Measurements from ENCODE around the gene MAGIX. TPM values are rescaled to one million over a fixed set of nuclear protein-coding genes. Genes with fewer than 3 reads are reported as not detected.

MAGIX gene
- total and polyA plus RNA-seq, 2 experiments from 2014 or later = 0.66 to 0.83 TPM

DNA sequence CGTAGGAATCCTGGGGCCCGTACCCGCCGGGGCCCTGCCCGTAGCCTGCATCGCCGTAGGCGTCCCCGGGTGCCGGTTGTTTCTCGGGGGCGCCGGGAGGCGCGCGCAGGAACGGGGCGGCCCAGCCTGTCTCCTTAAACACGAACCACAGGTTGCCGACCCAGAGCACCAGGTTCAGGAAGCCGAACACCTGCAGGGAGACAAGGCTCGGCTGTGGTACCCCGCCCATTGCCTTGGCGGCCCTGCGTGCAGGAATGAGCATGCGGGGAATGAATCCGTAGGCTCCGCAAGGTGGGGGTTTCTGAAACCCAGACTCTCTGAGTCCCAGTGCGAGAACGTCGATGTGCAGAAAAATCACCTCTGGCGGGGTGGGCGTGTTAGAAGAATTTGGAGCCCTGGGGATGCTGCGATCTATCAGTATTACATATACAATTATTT, 29.0 kb downstream of the MAGIX start (continued):
- TF ChIP-seq, protein P1, sequence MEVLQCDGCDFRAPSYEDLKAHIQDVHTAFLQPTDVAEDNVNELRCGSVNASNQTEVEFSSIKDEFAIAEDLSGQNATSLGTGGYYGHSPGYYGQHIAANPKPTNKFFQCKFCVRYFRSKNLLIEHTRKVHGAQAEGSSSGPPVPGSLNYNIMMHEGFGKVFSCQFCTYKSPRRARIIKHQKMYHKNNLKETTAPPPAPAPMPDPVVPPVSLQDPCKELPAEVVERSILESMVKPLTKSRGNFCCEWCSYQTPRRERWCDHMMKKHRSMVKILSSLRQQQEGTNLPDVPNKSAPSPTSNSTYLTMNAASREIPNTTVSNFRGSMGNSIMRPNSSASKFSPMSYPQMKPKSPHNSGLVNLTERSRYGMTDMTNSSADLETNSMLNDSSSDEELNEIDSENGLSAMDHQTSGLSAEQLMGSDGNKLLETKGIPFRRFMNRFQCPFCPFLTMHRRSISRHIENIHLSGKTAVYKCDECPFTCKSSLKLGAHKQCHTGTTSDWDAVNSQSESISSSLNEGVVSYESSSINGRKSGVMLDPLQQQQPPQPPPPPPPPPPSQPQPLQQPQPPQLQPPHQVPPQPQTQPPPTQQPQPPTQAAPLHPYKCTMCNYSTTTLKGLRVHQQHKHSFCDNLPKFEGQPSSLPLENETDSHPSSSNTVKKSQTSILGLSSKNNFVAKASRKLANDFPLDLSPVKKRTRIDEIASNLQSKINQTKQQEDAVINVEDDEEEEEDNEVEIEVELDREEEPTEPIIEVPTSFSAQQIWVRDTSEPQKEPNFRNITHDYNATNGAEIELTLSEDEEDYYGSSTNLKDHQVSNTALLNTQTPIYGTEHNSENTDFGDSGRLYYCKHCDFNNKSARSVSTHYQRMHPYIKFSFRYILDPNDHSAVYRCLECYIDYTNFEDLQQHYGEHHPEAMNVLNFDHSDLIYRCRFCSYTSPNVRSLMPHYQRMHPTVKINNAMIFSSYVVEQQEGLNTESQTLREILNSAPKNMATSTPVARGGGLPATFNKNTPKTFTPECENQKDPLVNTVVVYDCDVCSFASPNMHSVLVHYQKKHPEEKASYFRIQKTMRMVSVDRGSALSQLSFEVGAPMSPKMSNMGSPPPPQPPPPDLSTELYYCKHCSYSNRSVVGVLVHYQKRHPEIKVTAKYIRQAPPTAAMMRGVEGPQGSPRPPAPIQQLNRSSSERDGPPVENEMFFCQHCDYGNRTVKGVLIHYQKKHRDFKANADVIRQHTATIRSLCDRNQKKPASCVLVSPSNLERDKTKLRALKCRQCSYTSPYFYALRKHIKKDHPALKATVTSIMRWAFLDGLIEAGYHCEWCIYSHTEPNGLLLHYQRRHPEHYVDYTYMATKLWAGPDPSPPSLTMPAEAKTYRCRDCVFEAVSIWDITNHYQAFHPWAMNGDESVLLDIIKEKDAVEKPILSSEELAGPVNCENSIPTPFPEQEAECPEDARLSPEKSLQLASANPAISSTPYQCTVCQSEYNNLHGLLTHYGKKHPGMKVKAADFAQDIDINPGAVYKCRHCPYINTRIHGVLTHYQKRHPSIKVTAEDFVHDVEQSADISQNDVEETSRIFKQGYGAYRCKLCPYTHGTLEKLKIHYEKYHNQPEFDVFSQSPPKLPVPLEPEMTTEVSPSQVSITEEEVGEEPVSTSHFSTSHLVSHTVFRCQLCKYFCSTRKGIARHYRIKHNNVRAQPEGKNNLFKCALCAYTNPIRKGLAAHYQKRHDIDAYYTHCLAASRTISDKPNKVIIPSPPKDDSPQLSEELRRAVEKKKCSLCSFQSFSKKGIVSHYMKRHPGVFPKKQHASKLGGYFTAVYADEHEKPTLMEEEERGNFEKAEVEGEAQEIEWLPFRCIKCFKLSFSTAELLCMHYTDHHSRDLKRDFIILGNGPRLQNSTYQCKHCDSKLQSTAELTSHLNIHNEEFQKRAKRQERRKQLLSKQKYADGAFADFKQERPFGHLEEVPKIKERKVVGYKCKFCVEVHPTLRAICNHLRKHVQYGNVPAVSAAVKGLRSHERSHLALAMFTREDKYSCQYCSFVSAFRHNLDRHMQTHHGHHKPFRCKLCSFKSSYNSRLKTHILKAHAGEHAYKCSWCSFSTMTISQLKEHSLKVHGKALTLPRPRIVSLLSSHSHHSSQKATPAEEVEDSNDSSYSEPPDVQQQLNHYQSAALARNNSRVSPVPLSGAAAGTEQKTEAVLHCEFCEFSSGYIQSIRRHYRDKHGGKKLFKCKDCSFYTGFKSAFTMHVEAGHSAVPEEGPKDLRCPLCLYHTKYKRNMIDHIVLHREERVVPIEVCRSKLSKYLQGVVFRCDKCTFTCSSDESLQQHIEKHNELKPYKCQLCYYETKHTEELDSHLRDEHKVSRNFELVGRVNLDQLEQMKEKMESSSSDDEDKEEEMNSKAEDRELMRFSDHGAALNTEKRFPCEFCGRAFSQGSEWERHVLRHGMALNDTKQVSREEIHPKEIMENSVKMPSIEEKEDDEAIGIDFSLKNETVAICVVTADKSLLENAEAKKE (CRISPR knock-in tag; IDR thresholded peaks at IDR 0.05) = no peak

DNA sequence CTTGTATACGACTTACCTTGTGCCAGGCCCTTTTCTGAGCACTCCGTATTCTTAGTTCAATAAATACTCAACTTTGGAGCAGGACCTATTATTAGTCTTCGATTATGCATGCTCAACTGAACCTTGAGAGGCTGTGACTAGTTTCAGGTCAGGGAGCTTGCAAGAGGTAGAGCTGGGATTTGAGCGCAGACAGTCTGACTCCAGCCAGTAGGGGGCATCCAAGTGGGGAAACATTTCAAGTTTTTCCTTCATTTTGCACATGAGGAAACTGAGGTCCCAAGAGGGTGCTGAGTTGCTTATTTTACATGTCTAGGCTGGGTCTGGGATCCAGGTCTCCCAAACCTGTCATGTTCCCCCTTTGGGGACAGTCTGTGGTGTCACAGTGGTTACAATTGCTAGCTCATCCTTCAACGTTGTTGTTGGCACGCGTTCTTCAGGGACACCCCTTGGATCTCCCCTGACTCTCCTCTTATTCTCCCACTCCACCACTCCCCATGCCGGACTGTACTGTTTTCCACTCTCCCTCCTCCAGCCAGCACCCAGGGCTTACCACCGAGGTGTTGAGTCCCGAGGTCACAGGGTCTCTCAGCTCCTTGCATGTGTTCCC, 30.3 kb downstream of the MAGIX start:
- H3K36me3 Mint-ChIP-seq (ENCODE audit: low read depth) = no peaks in the 10 kb centered on the region; the same call in 2 of the 3 replicates
- H3K4me3 Mint-ChIP-seq = peak overlapping the region; percentile 53; the same call in 2 of the 3 replicates
- peaks cover 16% of the 10 kb centered on the region for H3K4me1 Mint-ChIP-seq
- DNase-seq (ENCODE audit: low spot score) (peak; percentile 67), ATAC-seq (peak; percentile 1; the same call in 1 of the 3 replicates)
- no peaks in the 10 kb centered on the region for H3K36me3 ChIP-seq (ENCODE audit: insufficient read depth)
- 0 out of 2 replicates have a peak overlapping the region, but pooled peaks have one; percentile 62 for H3K27ac Mint-ChIP-seq
- no peak overlapping the region for H3K4me2 ChIP-seq
- H3K4me3 ChIP-seq = no peak overlapping the region
- no peaks in the 10 kb centered on the region; the same call in 1 of the 2 replicates for H3K4me1 ChIP-seq (ENCODE audit: insufficient read depth)
- H3K9me3 Mint-ChIP-seq = no peaks in the 10 kb centered on the region
- H3K79me2 ChIP-seq (replicated peaks; ENCODE audit: insufficient read depth) = no peaks in the 10 kb centered on the region
- H3K27me3 Mint-ChIP-seq (ENCODE audit: insufficient read depth, low read depth, poor library complexity) = peaks cover 7% of the 10 kb centered on the region
- H2AFZ ChIP-seq = no peak overlapping the region
- H4K20me1 ChIP-seq (replicated peaks; ENCODE audit: insufficient read depth) = no peaks in the 10 kb centered on the region
- no peaks in the 10 kb centered on the region for H3K27me3 ChIP-seq (ENCODE audit: insufficient read depth)
- no peak overlapping the region for H3K27ac ChIP-seq (ENCODE audit: low read depth)
- no peaks in the 10 kb centered on the region for H3K9me2 ChIP-seq (ENCODE audit: insufficient read depth)
- TF ChIP-seq EZH2phosphoT487 (IDR thresholded peaks at IDR 0.05; ENCODE audit: unreplicated experiment) = no peak
- TF ChIP-seq, protein P2, sequence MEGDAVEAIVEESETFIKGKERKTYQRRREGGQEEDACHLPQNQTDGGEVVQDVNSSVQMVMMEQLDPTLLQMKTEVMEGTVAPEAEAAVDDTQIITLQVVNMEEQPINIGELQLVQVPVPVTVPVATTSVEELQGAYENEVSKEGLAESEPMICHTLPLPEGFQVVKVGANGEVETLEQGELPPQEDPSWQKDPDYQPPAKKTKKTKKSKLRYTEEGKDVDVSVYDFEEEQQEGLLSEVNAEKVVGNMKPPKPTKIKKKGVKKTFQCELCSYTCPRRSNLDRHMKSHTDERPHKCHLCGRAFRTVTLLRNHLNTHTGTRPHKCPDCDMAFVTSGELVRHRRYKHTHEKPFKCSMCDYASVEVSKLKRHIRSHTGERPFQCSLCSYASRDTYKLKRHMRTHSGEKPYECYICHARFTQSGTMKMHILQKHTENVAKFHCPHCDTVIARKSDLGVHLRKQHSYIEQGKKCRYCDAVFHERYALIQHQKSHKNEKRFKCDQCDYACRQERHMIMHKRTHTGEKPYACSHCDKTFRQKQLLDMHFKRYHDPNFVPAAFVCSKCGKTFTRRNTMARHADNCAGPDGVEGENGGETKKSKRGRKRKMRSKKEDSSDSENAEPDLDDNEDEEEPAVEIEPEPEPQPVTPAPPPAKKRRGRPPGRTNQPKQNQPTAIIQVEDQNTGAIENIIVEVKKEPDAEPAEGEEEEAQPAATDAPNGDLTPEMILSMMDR (conservative IDR thresholded peaks at IDR 0.05; ENCODE audit: low read depth in 2 of 2) = peak; percentile 63
- H3F3A ChIP-seq (replicated peaks; ENCODE audit: low read depth) = no peaks in the 10 kb centered on the region
